Right atrium auricular region (tissue), 2 donors: ENCODE measurements around the gene DNAJC28. TPM values are rescaled to one million over a fixed set of nuclear protein-coding genes. Genes with fewer than 3 reads are reported as not detected.

ENCODE experiments used
- DNase-seq: peaks from one replicate; pipeline ENCODE4 v3.0.0-alpha.2; 2019; ENCODE audit warnings: low spot score
- H3K27ac ChIP-seq, 2 donors: fragments of 200-600 bp; sonication (generic); 1 replicate in 1 of 2; 2 replicates in 1 of 2; pipeline ENCODE4 v1.5.1; 2016 to 2019
- H3K27me3 ChIP-seq, 2 donors: fragments of 200-600 bp; sonication (generic); one replicate each; pipeline versions ENCODE4 v1.5.1 to v1.6.0; 2017 to 2019
- H3K36me3 ChIP-seq: fragments of 200-600 bp; sonication (generic); one replicate; pipeline ENCODE4 v1.5.1; 2016
- H3K4me1 ChIP-seq, 2 donors: fragments of 200-600 bp; sonication (generic); one replicate each; pipeline versions ENCODE4 v1.5.1 to v1.6.0; 2017 to 2019
- H3K4me3 ChIP-seq, 2 donors: fragments of 200-600 bp; sonication (generic); 1 replicate in 1 of 2; 2 replicates in 1 of 2; pipeline ENCODE4 v1.5.1; 2017 to 2019; ENCODE audit warnings: mild to moderate bottlenecking in 1 of 2, moderate library complexity in 1 of 2
- H3K9me3 ChIP-seq, 2 donors: fragments of 200-600 bp; sonication (generic); one replicate each; pipeline ENCODE4 v1.5.1; 2019
- CTCF ChIP-seq, 2 donors: fragments of 200-600 bp; sonication (generic); IDR thresholded peaks; one replicate each; pipeline ENCODE4 v1.5.1; 2019; ENCODE audit warnings: antibody characterized with exemption in 2 of 2
- total RNA-seq, 2 donors: library from RNA; depleted of rRNA; stranded (reverse); fragments of >200 nt; gene quantifications; one replicate each; pipeline ENCODE4 v1.1.0, GENCODE V29; 2016

Gene DNAJC28
- total RNA-seq, 2 donors from 2014 or later: 3.0 to 4.5 TPM

DNA sequence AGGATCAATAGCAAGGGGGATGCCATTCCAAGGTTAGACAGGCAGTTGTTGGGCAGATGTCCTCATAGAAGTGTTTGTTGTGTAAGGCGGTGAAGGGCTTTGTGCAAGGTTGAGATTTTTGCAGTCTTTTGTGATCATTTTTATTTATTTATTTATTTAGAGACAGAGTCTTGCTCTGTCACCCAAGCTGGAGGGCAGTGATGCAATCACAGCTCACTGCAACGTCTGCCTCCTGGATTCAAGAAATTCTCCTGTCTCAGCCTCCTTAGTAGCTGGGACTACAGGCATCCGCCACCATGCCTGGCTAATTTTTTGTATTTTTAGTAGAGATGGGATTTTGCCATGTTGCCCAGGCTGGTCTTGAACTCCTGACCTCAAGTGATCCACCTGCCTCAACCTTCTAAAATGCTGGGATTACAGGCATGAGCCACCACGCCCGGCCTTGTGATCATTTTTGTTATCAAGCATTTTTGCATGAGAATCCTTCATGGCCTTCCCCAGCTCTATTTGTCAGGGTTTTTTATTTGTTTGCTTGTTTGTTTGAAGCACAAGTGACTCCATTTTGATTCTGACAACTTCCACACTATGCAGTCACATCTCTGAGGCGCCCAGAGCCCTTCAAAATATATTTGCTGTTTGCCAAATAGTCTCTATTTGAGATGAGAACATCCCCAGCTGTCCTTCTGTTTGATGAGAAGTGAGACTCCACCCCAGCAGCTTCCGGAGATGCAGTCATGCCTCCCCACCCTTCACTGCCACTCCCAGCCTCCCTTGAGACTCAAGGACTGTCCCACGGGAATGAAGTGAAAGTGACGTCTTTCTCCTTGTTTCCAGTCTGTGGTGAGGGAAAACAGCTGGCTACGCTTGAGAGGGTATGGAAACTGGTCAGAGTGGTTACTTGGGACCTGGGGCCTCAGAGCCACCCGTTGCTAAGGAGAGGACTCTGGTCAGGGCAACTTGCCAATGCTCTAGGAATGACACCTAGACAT, 49.7 kb downstream of the DNAJC28 start:
- H3K27me3 ChIP-seq: no peaks in the 10 kb centered on the region
- peaks cover 24% of the 10 kb centered on the region for H3K36me3 ChIP-seq
- H3K4me1 ChIP-seq: peaks cover 0 to 26% of the 10 kb centered on the region in 2 donors
- DNase-seq: peak; percentile 63
- H3K4me3 ChIP-seq: no peak overlapping the region
- H3K9me3 ChIP-seq: no peaks in the 10 kb centered on the region
- TF ChIP-seq CTCF (IDR thresholded peaks at IDR 0.05): no peak
- H3K27ac ChIP-seq: peak overlapping the region; percentile 41 to 64

Other genes with a start within 250 kb of the DNAJC28 start
- gene IL10RB, start 225.3 kb downstream of the DNAJC28 start, total RNA-seq: 10 to 100 TPM; 10.2 to 21.8 TPM
- gene IFNAR1, start 166.7 kb downstream of the DNAJC28 start, total RNA-seq: 10 to 100 TPM; 20.0 to 24.6 TPM
- 10 to 100 TPM; 40.2 to 47.3 TPM for gene IFNGR2, start 88.3 kb downstream of the DNAJC28 start, total RNA-seq
- 10 to 100 TPM; 31.1 to 41.0 TPM for gene TMEM50B, start 11.7 kb downstream of the DNAJC28 start, total RNA-seq
- 10 to 100 TPM; 29.7 to 32.5 TPM for gene GART, start 50.4 kb upstream of the DNAJC28 start, total RNA-seq
- gene SON, start 51.3 kb upstream of the DNAJC28 start, total RNA-seq: 100 to 1,000 TPM; 105 to 189 TPM
- gene DONSON, start 97.0 kb upstream of the DNAJC28 start, total RNA-seq: 1 to 10 TPM; 3.3 to 3.5 TPM
- 10 to 100 TPM; 19.0 to 27.5 TPM for gene CRYZL1, start 150.0 kb upstream of the DNAJC28 start, total RNA-seq
- 10 to 100 TPM; 49.9 to 54.9 TPM for gene ITSN1, start 150.8 kb upstream of the DNAJC28 start, total RNA-seq